Sciatic nerve (tissue), 2 donors: ENCODE results near the gene RHOXF2. TPM values are rescaled to one million over a fixed set of nuclear protein-coding genes. Genes with fewer than 3 reads are reported as not detected.
"Not testable (repeated sequence)": the region's sequence is repeated elsewhere in the genome, so short reads cannot be mapped to it uniquely, and the experiment has no call there.

ENCODE experiments used
- ATAC-seq: fragments of 200-7000 bp; cut with Tn5 transposase; one replicate; pipeline ENCODE4 v1.9.1; 2020; ENCODE audit warnings: mild to moderate bottlenecking, moderate library complexity
- DNase-seq: peaks from one replicate; pipeline ENCODE4 v3.0.0-alpha.2; 2020; ENCODE audit warnings: low spot score
- intact Hi-C: fragments of 100-400 bp; cut with DNase I; formaldehyde crosslinking; loops from one replicate; pipeline ENCODE4 v1.14.2; 2022
- total RNA-seq: library from RNA; stranded (reverse); fragmentation: NEBNext Ultra II Directional; extraction: Animal tissue kit (Norgen Biotek cat#: 25700); gene quantifications from one replicate; pipeline ENCODE4 v1.2.1, GENCODE V29; 2021
- donor health status: DM: no; HTN: no; CAD: no.
- donor health status: DM: no; HTN: no; CAD: no.

RHOXF2 gene
- not detected for total RNA-seq

GRCh38 chrX:120158313-120158712 is at the start of gene RHOXF2:
Gene RHOXF2, plus strand, starts transcription at chrX:120158613. Its CDS starts 138 bp downstream, at chrX:120158751.
- ATAC-seq, intact Hi-C loops, DNase-seq: not testable (repeated sequence)

- ATAC-seq (no peak), DNase-seq (no peak)
- intact Hi-C loops, result no loop called here
Measured at GRCh38 chrX:120109378-120109777, 49.0 kb upstream of the RHOXF2 start.

- DNase-seq (no peak), ATAC-seq (no peak)
- intact Hi-C loops, result no loop called here
Measured at GRCh38 chrX:120111611-120112010, 46.8 kb upstream of the RHOXF2 start.

GRCh38 chrX:120115438-120115963 is 42.9 kb upstream of the RHOXF2 start, which contains the start of gene RHOXF1:
Gene RHOXF1, minus strand, starts transcription at chrX:120115913. Its CDS starts 51 bp downstream, at chrX:120115862.
- DNase-seq, result no peak
- intact Hi-C loops, result no loop called here
- ATAC-seq, result no peak

GRCh38 chrX:120120223-120120622 is 38.2 kb upstream of the RHOXF2 start:
- DNase-seq (no peak), ATAC-seq (no peak)
- intact Hi-C loops, result no loop called here

- DNase-seq, result no peak
- intact Hi-C loops, result no loop called here
- ATAC-seq, result peak; percentile 55
Measured at GRCh38 chrX:120125444-120125843, 33.0 kb upstream of the RHOXF2 start.

- DNase-seq, ATAC-seq, intact Hi-C loops: not testable (repeated sequence)
Measured at GRCh38 chrX:120128306-120128846, 30.0 kb upstream of the RHOXF2 start.

GRCh38 chrX:120136128-120136527 is 22.3 kb upstream of the RHOXF2 start:
- no peak for ATAC-seq
- DNase-seq, result no peak
- intact Hi-C loops, result no loop called here

GRCh38 chrX:120136840-120137239 is 21.6 kb upstream of the RHOXF2 start:
- DNase-seq (no peak), ATAC-seq (no peak)
- intact Hi-C loops, result no loop called here

GRCh38 chrX:120137439-120137838 is 21.0 kb upstream of the RHOXF2 start:
- ATAC-seq (no peak), DNase-seq (no peak)
- intact Hi-C loops, result no loop called here

- DNase-seq (no peak), ATAC-seq (no peak)
- intact Hi-C loops, result no loop called here
Measured at GRCh38 chrX:120140293-120140981, 18.0 kb upstream of the RHOXF2 start.

GRCh38 chrX:120144178-120144844 is 14.1 kb upstream of the RHOXF2 start:
- intact Hi-C loops, result no loop called here
- no peak for DNase-seq
- ATAC-seq, result peak; percentile 44

- DNase-seq (no peak), ATAC-seq (no peak)
- intact Hi-C loops, result no loop called here
Measured at GRCh38 chrX:120145295-120145925, 13.0 kb upstream of the RHOXF2 start.

- ATAC-seq, DNase-seq, intact Hi-C loops: not testable (repeated sequence)
Measured at GRCh38 chrX:120146323-120146722, 12.1 kb upstream of the RHOXF2 start.

GRCh38 chrX:120147537-120147936 is 10.9 kb upstream of the RHOXF2 start:
- ATAC-seq, result no peak
- DNase-seq, result no peak
- intact Hi-C loops, result no loop called here

GRCh38 chrX:120150109-120150744 is 8.2 kb upstream of the RHOXF2 start:
- peak; percentile 50 for ATAC-seq
- DNase-seq, intact Hi-C loops: not testable (repeated sequence)

GRCh38 chrX:120159086-120159485 is 673 bp downstream of the RHOXF2 start:
- DNase-seq, ATAC-seq, intact Hi-C loops: not testable (repeated sequence)

- DNase-seq, intact Hi-C loops, ATAC-seq: not testable (repeated sequence)
Measured at GRCh38 chrX:120193254-120193653, 34.8 kb downstream of the RHOXF2 start.

GRCh38 chrX:120193720-120194119 is 35.3 kb downstream of the RHOXF2 start:
- intact Hi-C loops, ATAC-seq, DNase-seq: not testable (repeated sequence)
